Loucy (cell line): ENCODE measurements around the gene SCN3A.

Source experiments
- H2AFZ ChIP-seq: fragments of 200-600 bp; sonication (generic); 2 replicates; pipeline ENCODE4 v1.6.0; 2016; ENCODE audit warnings: antibody characterized with exemption, mild to moderate bottlenecking, low read length, moderate library complexity
- H3F3A ChIP-seq: fragments of 200-600 bp; 2 replicates; pipeline ENCODE4 v1.6.0; 2016; ENCODE audit warnings: antibody characterized with exemption, low read depth, mild to moderate bottlenecking
- H3K27me3 ChIP-seq: fragments of 200-600 bp; sonication (generic); 2 replicates; pipeline ENCODE4 v1.6.1; 2014; ENCODE audit warnings: low read length, mild to moderate bottlenecking; ENCODE audit not compliant: insufficient read depth, poor library complexity, severe bottlenecking
- H3K36me3 ChIP-seq: fragments of 200-600 bp; sonication (generic); 2 replicates; pipeline ENCODE4 v1.6.1; 2016; ENCODE audit warnings: low read length; ENCODE audit not compliant: insufficient read depth
- H3K4me1 ChIP-seq: fragments of 200-600 bp; sonication (generic); 2 replicates; pipeline ENCODE4 v1.5.1; 2014; ENCODE audit warnings: low read length, mild to moderate bottlenecking; ENCODE audit not compliant: insufficient read depth, poor library complexity, severe bottlenecking
- H3K4me2 ChIP-seq: fragments of 200-600 bp; sonication (generic); 2 replicates; pipeline ENCODE4 v1.6.0; 2014; ENCODE audit warnings: antibody characterized with exemption, low read length, low read depth, mild to moderate bottlenecking; ENCODE audit not compliant: poor library complexity, severe bottlenecking
- H3K4me3 ChIP-seq: fragments of 200-600 bp; sonication (generic); 2 replicates; pipeline ENCODE4 v1.5.1; 2014; ENCODE audit warnings: low read length, mild to moderate bottlenecking, mixed read lengths; ENCODE audit not compliant: poor library complexity, severe bottlenecking
- H3K79me2 ChIP-seq: fragments of 200-600 bp; sonication (generic); 2 replicates; pipeline ENCODE4 v1.6.1; 2014; ENCODE audit warnings: low read length; ENCODE audit not compliant: insufficient read depth
- H3K9ac ChIP-seq: fragments of 200-600 bp; sonication (generic); 2 replicates; pipeline ENCODE4 v1.6.0; 2014; ENCODE audit warnings: mild to moderate bottlenecking, low read depth, low read length, moderate library complexity; ENCODE audit not compliant: poor library complexity, severe bottlenecking
- H3K9me2 ChIP-seq: fragments of 200-600 bp; sonication (generic); replicated peaks from 2 replicates; pipeline ENCODE4 v1.6.1; 2016; ENCODE audit warnings: low read depth, low read length, mixed read lengths
- H3K9me3 ChIP-seq: fragments of 200-600 bp; sonication (generic); 2 replicates; pipeline ENCODE4 v1.6.1; 2014; ENCODE audit warnings: mild to moderate bottlenecking, antibody characterized with exemption, low read length, low read depth; ENCODE audit not compliant: insufficient read depth
- H4K20me1 ChIP-seq: fragments of 200-600 bp; sonication (generic); 2 replicates; pipeline ENCODE4 v1.6.0; 2014; ENCODE audit warnings: antibody characterized with exemption, low read length, mild to moderate bottlenecking; ENCODE audit not compliant: insufficient read depth, poor library complexity, severe bottlenecking
- EZH2phosphoT487 ChIP-seq: fragments of 200-600 bp; IDR thresholded peaks from 2 replicates; pipeline ENCODE4 v1.6.1; 2018; ENCODE audit warnings: antibody characterized with exemption, mild to moderate bottlenecking, moderate library complexity, borderline replicate concordance
- TF ChIP-seq, protein P1 (sequence below): fragments of 200-600 bp; sonication (generic); conservative IDR thresholded peaks from 2 replicates; pipeline ENCODE4 v1.5.1; 2014; ENCODE audit warnings: mild to moderate bottlenecking, antibody characterized with exemption, low read length

Gene SCN3A

DNA sequence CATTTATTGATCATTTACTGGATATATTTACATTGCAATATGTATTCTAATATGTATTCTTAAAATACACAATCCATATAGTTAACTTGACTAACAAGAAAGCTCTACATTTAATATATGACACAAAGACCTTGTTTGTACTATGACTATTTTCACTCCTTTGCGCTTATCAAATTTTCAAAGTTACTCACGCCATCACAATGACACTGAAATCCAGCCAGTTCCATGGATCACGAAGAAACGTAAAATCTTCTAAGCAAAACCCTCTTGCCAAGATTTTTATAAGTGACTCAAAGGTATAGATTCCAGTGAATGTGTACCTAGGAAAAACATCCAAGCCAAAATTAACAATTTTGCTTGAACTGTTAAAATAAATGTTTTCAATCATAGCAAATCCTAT is 39.6 kb downstream of the SCN3A start:
- no peak for TF ChIP-seq EZH2phosphoT487
- TF ChIP-seq, protein P1, sequence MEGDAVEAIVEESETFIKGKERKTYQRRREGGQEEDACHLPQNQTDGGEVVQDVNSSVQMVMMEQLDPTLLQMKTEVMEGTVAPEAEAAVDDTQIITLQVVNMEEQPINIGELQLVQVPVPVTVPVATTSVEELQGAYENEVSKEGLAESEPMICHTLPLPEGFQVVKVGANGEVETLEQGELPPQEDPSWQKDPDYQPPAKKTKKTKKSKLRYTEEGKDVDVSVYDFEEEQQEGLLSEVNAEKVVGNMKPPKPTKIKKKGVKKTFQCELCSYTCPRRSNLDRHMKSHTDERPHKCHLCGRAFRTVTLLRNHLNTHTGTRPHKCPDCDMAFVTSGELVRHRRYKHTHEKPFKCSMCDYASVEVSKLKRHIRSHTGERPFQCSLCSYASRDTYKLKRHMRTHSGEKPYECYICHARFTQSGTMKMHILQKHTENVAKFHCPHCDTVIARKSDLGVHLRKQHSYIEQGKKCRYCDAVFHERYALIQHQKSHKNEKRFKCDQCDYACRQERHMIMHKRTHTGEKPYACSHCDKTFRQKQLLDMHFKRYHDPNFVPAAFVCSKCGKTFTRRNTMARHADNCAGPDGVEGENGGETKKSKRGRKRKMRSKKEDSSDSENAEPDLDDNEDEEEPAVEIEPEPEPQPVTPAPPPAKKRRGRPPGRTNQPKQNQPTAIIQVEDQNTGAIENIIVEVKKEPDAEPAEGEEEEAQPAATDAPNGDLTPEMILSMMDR: no peak
- Histone ChIP-seq H3K9me2 (no peaks in the 10 kb centered on the region), H3F3A (no peaks in the 10 kb centered on the region), H3K27me3 (no peaks in the 10 kb centered on the region), H3K4me3 (no peak overlapping the region), H3K9me3 (no peaks in the 10 kb centered on the region), H3K4me2 (no peak overlapping the region), H3K9ac (no peak overlapping the region), H3K36me3 (no peaks in the 10 kb centered on the region), H3K4me1 (no peaks in the 10 kb centered on the region), H4K20me1 (no peaks in the 10 kb centered on the region), H2AFZ (no peak overlapping the region), H3K79me2 (no peaks in the 10 kb centered on the region)

DNA sequence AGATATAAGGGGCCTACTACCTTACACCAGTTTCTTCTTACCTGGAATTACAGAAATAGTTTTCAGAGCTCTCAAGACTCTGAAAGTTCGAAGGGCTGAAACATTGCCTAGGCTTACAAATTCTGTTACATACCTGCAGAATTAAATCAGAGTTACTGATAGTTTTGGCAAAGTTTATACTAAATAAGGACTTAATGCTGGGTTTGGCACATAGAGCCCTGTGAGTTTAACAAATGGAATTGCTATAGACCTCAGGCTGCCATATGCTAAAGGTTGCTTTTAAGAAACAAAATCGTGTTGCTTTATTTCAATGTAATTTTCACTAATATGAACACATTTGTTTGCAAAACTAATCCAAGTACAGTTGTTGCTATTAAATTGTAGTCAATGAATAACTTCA is 40.1 kb downstream of the SCN3A start:
- H3K9me2 ChIP-seq: no peaks in the 10 kb centered on the region
- no peak overlapping the region for H3K9ac ChIP-seq
- no peaks in the 10 kb centered on the region for H3F3A ChIP-seq
- TF ChIP-seq, protein P1: no peak
- TF ChIP-seq EZH2phosphoT487: no peak
- H3K4me2 ChIP-seq: no peak overlapping the region
- no peaks in the 10 kb centered on the region for H3K9me3 ChIP-seq
- no peaks in the 10 kb centered on the region for H3K36me3 ChIP-seq
- H3K79me2 ChIP-seq: no peaks in the 10 kb centered on the region
- no peaks in the 10 kb centered on the region for H4K20me1 ChIP-seq
- no peak overlapping the region for H3K4me3 ChIP-seq
- H3K27me3 ChIP-seq: no peaks in the 10 kb centered on the region
- no peak overlapping the region for H2AFZ ChIP-seq
- no peaks in the 10 kb centered on the region for H3K4me1 ChIP-seq

DNA sequence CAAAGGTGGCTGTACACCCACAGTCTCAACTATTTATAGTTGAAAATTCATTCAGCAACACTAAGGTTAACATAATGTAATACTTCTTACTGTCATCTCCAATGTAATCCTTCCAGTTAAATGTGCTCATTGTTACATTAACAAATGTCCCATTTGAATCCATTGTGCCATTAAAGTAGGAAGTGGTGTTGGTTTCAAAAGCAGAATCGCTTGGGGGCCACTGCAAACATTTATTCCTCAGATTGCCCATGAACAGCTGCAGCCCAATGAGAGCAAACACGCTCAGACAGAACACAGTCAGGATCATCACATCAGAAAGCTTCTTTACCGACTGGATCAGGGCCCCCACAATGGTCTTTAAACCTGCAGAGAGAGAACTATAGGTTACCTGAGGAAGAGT is 41.4 kb downstream of the SCN3A start:
- Histone ChIP-seq H4K20me1 (no peaks in the 10 kb centered on the region), H3K4me3 (no peak overlapping the region), H2AFZ (no peak overlapping the region), H3K79me2 (no peaks in the 10 kb centered on the region), H3K27me3 (no peaks in the 10 kb centered on the region), H3K9ac (no peak overlapping the region), H3K4me1 (no peaks in the 10 kb centered on the region), H3K36me3 (no peaks in the 10 kb centered on the region), H3K4me2 (no peak overlapping the region), H3K9me3 (no peaks in the 10 kb centered on the region), H3K9me2 (no peaks in the 10 kb centered on the region), H3F3A (no peaks in the 10 kb centered on the region)
- TF ChIP-seq, protein P1: no peak
- TF ChIP-seq EZH2phosphoT487: no peak
